ENCODE measurements around the gene DCBLD1.

GRCh38 chr6:117531809-117532725, 49.6 kb downstream of the DCBLD1 start:
- TF ChIP-seq POLR2AphosphoS5 (IDR thresholded peaks at IDR 0.05; ENCODE audit: low read depth, low read length) (no peak), TAF1 (IDR thresholded peaks at IDR 0.05; ENCODE audit: low read depth, low read length) (no peak), POLR2A (IDR thresholded peaks at IDR 0.05; ENCODE audit: low read depth, low read length) (no peak)

Measured in GM12891 (cell line).